Gastrocnemius medialis (tissue), 4 donors: ENCODE results near the gene APOBEC2. TPM values are rescaled to one million over a fixed set of nuclear protein-coding genes. Genes with fewer than 3 reads are reported as not detected.

Experiments
- ATAC-seq, 2 donors: fragments of 150-250 bp; one replicate each; pipeline ENCODE4 v1.9.1; 2016
- DNase-seq, 2 donors: peaks; one replicate each; pipeline ENCODE4 v3.0.0-alpha.2; 2019
- H3K27ac ChIP-seq, 4 donors: fragments of 200-600 bp; sonication (generic); 1 replicate in 1 of 4; 2 replicates in 3 of 4; pipeline ENCODE4 v1.5.1; 2016 to 2018; ENCODE audit warnings: mild to moderate bottlenecking in 2 of 4, moderate library complexity in 1 of 4
- H3K27me3 ChIP-seq, 3 donors: fragments of 200-600 bp; sonication (generic) in 2 of 3; 1 replicate in 1 of 3; 2 replicates in 2 of 3; pipeline versions ENCODE4 v1.5.1 to v1.6.0; 2016 to 2019; ENCODE audit warnings: mild to moderate bottlenecking in 1 of 3, moderate library complexity in 1 of 3
- H3K36me3 ChIP-seq, 2 donors: fragments of 200-600 bp; sonication (generic) in 1 of 2; one replicate each; pipeline ENCODE4 v1.5.1; 2017 to 2018
- H3K4me1 ChIP-seq, 2 donors: fragments of 200-600 bp; sonication (generic) in 1 of 2; one replicate each; pipeline ENCODE4 v1.5.1; 2016 to 2017; ENCODE audit warnings: mild to moderate bottlenecking in 2 of 2
- H3K4me3 ChIP-seq, 4 donors: fragments of 200-600 bp; sonication (generic) in 3 of 4; 1 replicate in 1 of 4; 2 replicates in 3 of 4; pipeline ENCODE4 v1.5.1; 2016 to 2019; ENCODE audit warnings: mild to moderate bottlenecking in 2 of 4
- H3K9me3 ChIP-seq, 3 donors: fragments of 200-600 bp; sonication (generic) in 2 of 3; 1 replicate in 1 of 3; 2 replicates in 2 of 3; pipeline ENCODE4 v1.5.1; 2016 to 2019
- POLR2A ChIP-seq, 2 donors: fragments of 450-650 bp; IDR thresholded peaks; one replicate each; pipeline ENCODE4 v1.6.1; 2017; ENCODE audit warnings: antibody characterized with exemption in 2 of 2, mild to moderate bottlenecking in 2 of 2, moderate library complexity in 2 of 2
- in situ Hi-C, 4 donors: fragments of 200-750 bp; cut with MboI; loops; one replicate each; pipeline versions ENCODE4 v1.15.0 to v1.8.0; 2017; ENCODE audit warnings: low sequenced_read_pairs in 4 of 4
- intact Hi-C: fragments of 100-400 bp; cut with DNase I; formaldehyde crosslinking; loops from one replicate; pipeline ENCODE4 v1.15.1; 2023; ENCODE audit warnings: low total_unique reads
- total RNA-seq, 4 donors: library from RNA; depleted of rRNA; stranded (reverse); fragments of >200 nt; gene quantifications; one replicate each; pipeline versions ENCODE4 v1.1.0 to v1.2.3, GENCODE V29; 2016
- TF ChIP-seq, protein P1 (sequence below), 5 experiments: fragments of 450-650 bp in 3 of 5; fragments of 200-600 bp in 2 of 5; sonication (generic) in 2 of 5; IDR thresholded peaks in 4 of 5; conservative IDR thresholded peaks in 1 of 5; 1 replicate in 4 of 5; 2 replicates in 1 of 5; pipeline ENCODE4 v1.5.1; 2016 to 2019; ENCODE audit warnings: antibody characterized with exemption in 5 of 5, mild to moderate bottlenecking in 3 of 5, moderate library complexity in 3 of 5

Gene APOBEC2
- total RNA-seq, 4 donors from 2014 or later = 93.9 to 315 (median 106) TPM

DNA sequence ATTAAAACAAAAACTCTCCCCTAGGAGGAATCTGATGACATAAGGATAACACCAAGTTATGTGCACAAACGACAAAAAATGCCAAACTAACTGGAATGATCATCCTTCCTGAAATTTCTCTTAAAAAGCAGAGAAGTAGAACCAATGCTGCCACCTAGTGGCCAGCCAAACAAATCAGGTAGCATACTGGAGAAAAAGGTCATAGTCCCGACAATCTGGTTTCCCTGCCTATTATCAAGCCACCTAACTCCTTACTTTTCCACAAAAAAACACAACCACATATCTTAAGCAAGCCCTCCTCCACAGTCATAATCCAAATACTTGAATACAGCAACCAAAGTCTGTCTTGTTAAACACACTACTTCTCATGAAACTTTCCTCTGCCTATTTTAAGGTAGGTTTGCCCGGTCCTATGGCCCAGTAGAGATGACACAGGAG is 13.9 kb downstream of the APOBEC2 start:
- H3K36me3 ChIP-seq = peaks cover 0 to 41% of the 10 kb centered on the region in 2 donors
- no peaks in the 10 kb centered on the region for H3K9me3 ChIP-seq
- ATAC-seq = no peak
- no peak for TF ChIP-seq POLR2A (IDR thresholded peaks at IDR 0.05)
- TF ChIP-seq, protein P1, sequence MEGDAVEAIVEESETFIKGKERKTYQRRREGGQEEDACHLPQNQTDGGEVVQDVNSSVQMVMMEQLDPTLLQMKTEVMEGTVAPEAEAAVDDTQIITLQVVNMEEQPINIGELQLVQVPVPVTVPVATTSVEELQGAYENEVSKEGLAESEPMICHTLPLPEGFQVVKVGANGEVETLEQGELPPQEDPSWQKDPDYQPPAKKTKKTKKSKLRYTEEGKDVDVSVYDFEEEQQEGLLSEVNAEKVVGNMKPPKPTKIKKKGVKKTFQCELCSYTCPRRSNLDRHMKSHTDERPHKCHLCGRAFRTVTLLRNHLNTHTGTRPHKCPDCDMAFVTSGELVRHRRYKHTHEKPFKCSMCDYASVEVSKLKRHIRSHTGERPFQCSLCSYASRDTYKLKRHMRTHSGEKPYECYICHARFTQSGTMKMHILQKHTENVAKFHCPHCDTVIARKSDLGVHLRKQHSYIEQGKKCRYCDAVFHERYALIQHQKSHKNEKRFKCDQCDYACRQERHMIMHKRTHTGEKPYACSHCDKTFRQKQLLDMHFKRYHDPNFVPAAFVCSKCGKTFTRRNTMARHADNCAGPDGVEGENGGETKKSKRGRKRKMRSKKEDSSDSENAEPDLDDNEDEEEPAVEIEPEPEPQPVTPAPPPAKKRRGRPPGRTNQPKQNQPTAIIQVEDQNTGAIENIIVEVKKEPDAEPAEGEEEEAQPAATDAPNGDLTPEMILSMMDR (IDR thresholded peaks at IDR 0.05 in 4 of 5, conservative IDR thresholded peaks at IDR 0.05 in 1 of 5) = peak; percentile 83 to 86 (median 86)
- H3K4me1 ChIP-seq = peaks cover 36 to 48% of the 10 kb centered on the region in 2 donors
- no peak overlapping the region for H3K4me3 ChIP-seq
- H3K27me3 ChIP-seq = no peaks in the 10 kb centered on the region
- DNase-seq = peak; percentile 52 to 72
- intact Hi-C loops = loop anchor here (2.0 kb wide), 1 partner anchor 60 kb away; no protein-coding TSS in a partner anchor
- in situ Hi-C loops = loop anchor here in 2 of 4 donors (5.0 kb wide), 1 partner anchor 40 kb away; no protein-coding TSS in a partner anchor
- H3K27ac ChIP-seq = peak overlapping the region; percentile 96 to 99 (median 98)

DNA sequence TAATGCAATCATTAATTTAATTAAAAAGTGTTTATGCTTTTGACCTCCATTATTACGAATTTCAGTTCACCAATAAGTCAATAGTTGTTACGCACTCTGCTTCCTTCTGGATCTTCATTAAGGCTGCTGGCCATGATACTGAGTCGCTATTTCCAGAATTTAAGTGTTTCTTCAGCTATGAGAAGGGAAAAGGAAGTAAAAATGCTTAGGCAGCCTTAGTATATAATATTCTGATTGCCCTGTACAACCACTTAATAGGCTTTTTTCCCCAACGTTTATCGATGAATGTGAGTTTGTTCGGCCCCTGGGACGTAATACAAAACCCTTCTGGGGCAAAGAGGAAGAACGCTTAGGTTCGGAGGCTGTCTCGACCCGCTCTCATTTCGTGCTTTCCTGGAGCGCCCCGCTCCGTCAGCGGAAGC is 18.5 kb downstream of the APOBEC2 start:
- DNase-seq = no peak
- H3K27me3 ChIP-seq = no peaks in the 10 kb centered on the region
- no peak for ATAC-seq
- H3K9me3 ChIP-seq = no peaks in the 10 kb centered on the region
- TF ChIP-seq POLR2A (IDR thresholded peaks at IDR 0.05) = no peak
- TF ChIP-seq, protein P1 (IDR thresholded peaks at IDR 0.05 in 4 of 5, conservative IDR thresholded peaks at IDR 0.05 in 1 of 5) = no peak
- intact Hi-C loops = loop anchor here (5.0 to 10.0 kb wide), 4 partner anchors 169 to 1139 kb away; partner anchors contain the start of genes MOCS1, PRICKLE4 and TOMM6
- peaks cover 0 to 6% of the 10 kb centered on the region in 2 donors for H3K36me3 ChIP-seq
- in situ Hi-C loops = no loop called here
- H3K27ac ChIP-seq = peak overlapping the region; percentile 97 to 99 (median 98)
- peaks cover 36 to 39% of the 10 kb centered on the region in 2 donors for H3K4me1 ChIP-seq
- H3K4me3 ChIP-seq = peak overlapping the region; percentile 73 to 85 (median 77)

DNA sequence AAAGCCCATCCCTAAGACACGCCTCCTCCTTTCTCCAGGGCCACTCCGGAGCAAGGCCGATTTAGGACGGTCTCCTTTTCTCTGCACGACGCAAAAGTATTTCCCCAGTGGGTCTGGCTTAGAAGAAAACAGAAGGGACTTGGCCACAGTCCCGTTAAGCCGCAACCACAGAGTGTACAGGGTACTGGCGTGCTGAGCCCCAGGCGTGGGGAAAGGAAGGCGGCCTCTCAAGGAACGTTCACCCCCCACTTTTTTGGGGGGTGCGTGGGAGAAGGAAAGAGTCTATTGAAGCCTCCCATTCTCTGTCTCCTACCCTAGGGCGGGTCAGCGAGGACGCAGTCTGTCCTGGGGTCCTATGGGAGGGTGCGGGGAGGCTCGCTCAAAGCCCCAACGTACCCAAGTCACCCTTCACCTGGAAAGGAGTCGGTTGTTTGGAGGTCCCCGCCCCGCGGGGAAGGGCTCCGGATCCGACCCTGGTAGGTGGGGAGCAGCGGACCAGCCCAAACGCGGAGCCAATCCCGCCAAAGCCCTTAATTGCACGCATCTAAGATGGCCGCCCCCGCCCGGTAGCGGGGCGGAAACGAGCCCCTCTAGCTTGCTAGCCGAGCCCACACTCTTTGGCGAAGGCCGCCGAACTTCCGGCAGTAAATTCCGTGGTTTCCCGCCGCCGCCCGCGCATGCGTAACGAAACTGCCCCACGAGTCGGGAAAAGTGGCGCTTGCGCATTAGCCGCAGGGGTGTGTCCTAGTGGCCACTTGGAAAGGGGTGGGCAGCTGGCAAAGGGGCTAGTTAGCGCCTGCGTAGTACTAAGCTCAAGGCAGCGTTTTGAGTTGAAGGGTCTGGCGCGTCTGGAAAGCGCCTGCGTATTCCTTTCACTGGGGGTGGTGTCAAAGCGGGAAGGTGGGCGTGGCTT is 19.2 kb downstream of the APOBEC2 start, which contains the start of gene OARD1:
Gene OARD1, minus strand, starts transcription at position 434 of the 913 bp plus-strand sequence. CDS start 722 bp downstream, outside the sequence.
- TF ChIP-seq, protein P1 (IDR thresholded peaks at IDR 0.05 in 4 of 5, conservative IDR thresholded peaks at IDR 0.05 in 1 of 5) = peak in 2 of 5 experiments; percentile 11 to 24
- TF ChIP-seq POLR2A (IDR thresholded peaks at IDR 0.05) = peak; percentile 72 to 82
- no peaks in the 10 kb centered on the region for H3K27me3 ChIP-seq
- peak within 1 kb of the TSS; percentile 97 to 99 (median 98) for H3K27ac ChIP-seq
- H3K9me3 ChIP-seq = no peaks in the 10 kb centered on the region
- DNase-seq (peak; percentile 99), ATAC-seq (peak; percentile 66 to 67)
- H3K4me1 ChIP-seq = peaks cover 34 to 44% of the 10 kb centered on the region in 2 donors
- peak within 1 kb of the TSS; percentile 75 to 93 (median 82) for H3K4me3 ChIP-seq
- peaks cover 0 to 6% of the 10 kb centered on the region in 2 donors for H3K36me3 ChIP-seq
- in situ Hi-C loops (no loop called here), intact Hi-C loops (loop anchor here (2.0 to 10.0 kb wide), 5 partner anchors 19 to 1140 kb away; partner anchors contain the start of genes APOBEC2, MOCS1, PRICKLE4 and TOMM6)

DNA sequence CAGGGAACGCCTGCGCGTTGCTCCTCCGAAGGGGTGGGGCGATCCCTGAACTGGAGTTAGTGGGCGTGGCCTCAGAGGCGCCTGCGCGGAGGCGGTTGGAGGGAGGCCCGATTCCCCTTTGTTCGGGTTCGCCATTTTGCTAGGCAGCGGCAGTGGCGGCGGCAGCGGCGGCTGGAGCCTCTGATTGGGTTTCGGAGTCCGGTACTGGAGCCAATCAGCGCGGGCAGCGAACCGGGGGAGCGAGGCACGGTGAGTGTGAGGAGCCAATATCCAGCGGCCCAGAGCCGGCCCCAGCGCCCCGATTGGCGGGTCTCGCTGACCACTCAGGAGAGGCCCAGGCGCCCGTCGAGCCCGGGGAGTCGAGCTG is 19.8 kb downstream of the APOBEC2 start, which contains the start of gene NFYA:
Gene NFYA, plus strand, starts transcription at position 139 of the 367 bp plus-strand sequence. CDS start 6,116 bp downstream, outside the sequence.
- ATAC-seq (peak; percentile 57), DNase-seq (no peak)
- no peaks in the 10 kb centered on the region for H3K9me3 ChIP-seq
- peaks cover 34 to 46% of the 10 kb centered on the region in 2 donors for H3K4me1 ChIP-seq
- H3K36me3 ChIP-seq = peaks cover 0 to 6% of the 10 kb centered on the region in 2 donors
- intact Hi-C loops = loop anchor here (2.0 to 10.0 kb wide), 5 partner anchors 20 to 1141 kb away; partner anchors contain the start of genes APOBEC2, MOCS1, PRICKLE4 and TOMM6
- in situ Hi-C loops = no loop called here
- H3K4me3 ChIP-seq = peak within 1 kb of the TSS; percentile 75 to 93 (median 82)
- H3K27me3 ChIP-seq = no peaks in the 10 kb centered on the region
- peak within 1 kb of the TSS; percentile 97 to 99 (median 98) for H3K27ac ChIP-seq
- TF ChIP-seq, protein P1 (IDR thresholded peaks at IDR 0.05 in 4 of 5, conservative IDR thresholded peaks at IDR 0.05 in 1 of 5) = no peak
- TF ChIP-seq POLR2A (IDR thresholded peaks at IDR 0.05) = no peak
